Peyer's patch (tissue), 4 donors: Measurements from ENCODE around the gene ADAR. TPM values are rescaled to one million over a fixed set of nuclear protein-coding genes. Genes with fewer than 3 reads are reported as not detected.

Source experiments
- DNase-seq, 3 donors: peaks; one replicate each; pipeline ENCODE4 v3.0.0-alpha.2; 2017 to 2019
- H3K27ac ChIP-seq, 4 donors: fragments of 200-600 bp; sonication (generic); one replicate each; pipeline ENCODE4 v1.5.1; 2016 to 2019
- H3K27me3 ChIP-seq, 2 donors: fragments of 200-600 bp; sonication (generic); one replicate each; pipeline ENCODE4 v1.5.1; 2019
- H3K36me3 ChIP-seq, 3 donors: fragments of 200-600 bp; sonication (generic); one replicate each; pipeline ENCODE4 v1.5.1; 2016 to 2019
- H3K4me1 ChIP-seq, 4 donors: fragments of 200-600 bp; sonication (generic); one replicate each; pipeline ENCODE4 v1.5.1; 2016 to 2019
- H3K4me3 ChIP-seq, 4 donors: fragments of 200-600 bp; sonication (generic); 1 replicate in 3 of 4; 2 replicates in 1 of 4; pipeline ENCODE4 v1.5.1; 2016 to 2019; ENCODE audit warnings: mild to moderate bottlenecking in 1 of 4
- H3K9me3 ChIP-seq, 4 donors: fragments of 200-600 bp; sonication (generic); one replicate each; pipeline ENCODE4 v1.5.1; 2016 to 2019; ENCODE audit warnings: mild to moderate bottlenecking in 1 of 4
- POLR2A ChIP-seq, 2 donors: fragments of 450-650 bp; IDR thresholded peaks; one replicate each; pipeline ENCODE4 v1.5.1; 2017; ENCODE audit warnings: antibody characterized with exemption in 2 of 2, mild to moderate bottlenecking in 2 of 2, moderate library complexity in 2 of 2
- total RNA-seq, 4 donors: library from RNA; depleted of rRNA; stranded (reverse); fragments of >200 nt; gene quantifications; one replicate each; pipeline ENCODE4 v1.1.0, GENCODE V29; 2016
- TF ChIP-seq, protein P1 (sequence below), 6 experiments: fragments of 450-650 bp in 4 of 6; fragments of 200-600 bp in 2 of 6; sonication (generic) in 1 of 6; IDR thresholded peaks; one replicate each; pipeline ENCODE4 v1.5.1; 2017 to 2019; ENCODE audit warnings: antibody characterized with exemption in 6 of 6, mild to moderate bottlenecking in 3 of 6, moderate library complexity in 1 of 6

The ADAR gene
- total RNA-seq, 4 donors from 2014 or later = 134 to 205 (median 170) TPM

DNA sequence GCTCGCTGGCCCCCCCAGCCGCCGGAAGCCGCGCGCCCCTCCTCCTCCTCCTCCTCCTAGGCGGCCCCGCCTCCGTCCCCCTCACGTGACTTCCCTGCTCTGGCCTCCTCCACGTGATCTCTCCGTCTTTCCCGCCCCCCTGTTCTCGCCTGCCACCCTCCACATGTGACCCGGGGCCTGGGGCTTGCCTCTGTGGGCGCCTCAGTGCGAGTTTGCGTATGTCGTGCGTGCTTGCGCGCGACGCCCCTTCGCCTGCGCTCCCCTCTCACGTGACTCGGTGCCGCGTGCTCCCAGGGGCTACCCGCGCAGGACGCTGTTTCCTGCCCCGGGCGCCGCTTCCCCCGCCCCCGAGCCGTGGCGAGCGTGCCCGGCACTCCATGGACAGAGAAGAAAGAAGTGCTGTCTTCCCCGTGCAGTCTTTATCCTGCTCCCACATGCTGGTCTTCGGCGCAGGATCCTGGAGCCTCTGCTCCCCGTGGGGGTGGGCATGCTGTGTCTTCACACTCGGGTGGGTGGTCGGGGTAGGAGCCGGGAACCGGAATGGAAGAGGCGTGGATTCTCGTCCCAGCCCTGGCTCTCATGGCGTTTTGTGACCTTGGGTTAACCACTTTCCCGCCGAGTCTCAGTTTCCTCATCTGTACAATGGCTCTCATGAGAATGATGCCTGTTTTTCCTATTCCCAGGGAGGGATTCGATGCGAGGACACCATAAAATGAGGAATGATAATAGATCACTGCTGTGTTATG is 49.1 kb downstream of the ADAR start:
- Histone ChIP-seq H3K4me3 (peak overlapping the region; percentile 76 to 99 (median 98)), H3K27ac (peak overlapping the region; percentile 79 to 97 (median 92)), H3K4me1 (peaks cover 4 to 29% (median 14%) of the 10 kb centered on the region in 4 donors), H3K27me3 (no peaks in the 10 kb centered on the region), H3K36me3 (peaks cover 0 to 21% (median 0%) of the 10 kb centered on the region in 3 donors), H3K9me3 (no peaks in the 10 kb centered on the region)
- TF ChIP-seq, protein P1, sequence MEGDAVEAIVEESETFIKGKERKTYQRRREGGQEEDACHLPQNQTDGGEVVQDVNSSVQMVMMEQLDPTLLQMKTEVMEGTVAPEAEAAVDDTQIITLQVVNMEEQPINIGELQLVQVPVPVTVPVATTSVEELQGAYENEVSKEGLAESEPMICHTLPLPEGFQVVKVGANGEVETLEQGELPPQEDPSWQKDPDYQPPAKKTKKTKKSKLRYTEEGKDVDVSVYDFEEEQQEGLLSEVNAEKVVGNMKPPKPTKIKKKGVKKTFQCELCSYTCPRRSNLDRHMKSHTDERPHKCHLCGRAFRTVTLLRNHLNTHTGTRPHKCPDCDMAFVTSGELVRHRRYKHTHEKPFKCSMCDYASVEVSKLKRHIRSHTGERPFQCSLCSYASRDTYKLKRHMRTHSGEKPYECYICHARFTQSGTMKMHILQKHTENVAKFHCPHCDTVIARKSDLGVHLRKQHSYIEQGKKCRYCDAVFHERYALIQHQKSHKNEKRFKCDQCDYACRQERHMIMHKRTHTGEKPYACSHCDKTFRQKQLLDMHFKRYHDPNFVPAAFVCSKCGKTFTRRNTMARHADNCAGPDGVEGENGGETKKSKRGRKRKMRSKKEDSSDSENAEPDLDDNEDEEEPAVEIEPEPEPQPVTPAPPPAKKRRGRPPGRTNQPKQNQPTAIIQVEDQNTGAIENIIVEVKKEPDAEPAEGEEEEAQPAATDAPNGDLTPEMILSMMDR (IDR thresholded peaks at IDR 0.05) = peak in 1 of 6 experiments; percentile 16
- TF ChIP-seq POLR2A (IDR thresholded peaks at IDR 0.05) = no peak
- peak; percentile 99 to 100 (median 100) for DNase-seq

DNA sequence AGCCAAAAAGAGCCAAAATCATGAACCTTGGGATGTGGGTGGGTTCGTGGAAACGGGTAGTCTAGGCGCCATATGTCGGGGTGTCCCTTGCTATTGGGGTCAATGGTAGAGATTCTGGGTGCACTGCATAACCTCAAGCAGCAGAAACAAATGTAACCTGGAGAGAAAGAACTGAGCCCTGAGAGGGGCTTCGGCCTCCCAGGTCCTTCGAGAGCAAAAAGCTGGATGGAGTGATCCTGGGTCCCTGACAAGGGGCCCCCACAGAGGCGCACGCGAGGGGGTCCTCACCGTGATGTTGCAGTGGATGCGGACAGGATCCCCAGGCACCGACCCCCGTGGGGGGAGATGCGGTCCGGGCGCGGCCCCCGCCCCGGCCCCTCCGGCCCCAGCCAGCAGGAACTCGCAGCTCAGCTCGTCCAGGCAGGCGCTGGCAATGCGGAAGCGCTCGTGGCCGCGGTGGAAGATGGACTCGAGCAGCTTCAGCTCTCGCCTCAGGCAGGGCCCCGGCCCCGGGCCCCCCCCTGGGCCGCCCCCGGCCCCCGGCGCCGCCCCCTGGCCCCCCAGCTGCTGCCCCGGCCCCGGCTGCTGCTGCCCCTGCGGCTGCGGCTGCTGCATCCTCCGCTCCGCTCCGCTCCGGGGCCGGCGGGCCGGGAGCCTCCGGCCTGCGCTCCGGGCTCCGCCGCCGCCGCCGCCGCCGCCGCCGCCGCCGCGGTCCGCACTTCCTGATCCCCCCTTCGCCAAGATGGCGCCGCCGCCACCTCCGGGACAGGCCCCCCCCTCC is 49.9 kb downstream of the ADAR start, which contains the start of gene UBE2Q1:
TSS of gene UBE2Q1 (minus strand) at position 724 of the 781 bp plus-strand sequence. CDS start at position 615, 109 bp downstream.
- DNase-seq = peak; percentile 40 to 74 (median 74)
- H3K9me3 ChIP-seq = no peaks in the 10 kb centered on the region
- TF ChIP-seq, protein P1 (IDR thresholded peaks at IDR 0.05) = no peak
- peak in 1 of 2 donors; percentile 50 for TF ChIP-seq POLR2A (IDR thresholded peaks at IDR 0.05)
- H3K27ac ChIP-seq = peak within 1 kb of the TSS; percentile 79 to 97 (median 92)
- H3K4me3 ChIP-seq = peak within 1 kb of the TSS; percentile 76 to 99 (median 98)
- H3K4me1 ChIP-seq = peaks cover 4 to 29% (median 14%) of the 10 kb centered on the region in 4 donors
- no peaks in the 10 kb centered on the region for H3K27me3 ChIP-seq
- H3K36me3 ChIP-seq = peaks cover 0 to 29% (median 0%) of the 10 kb centered on the region in 3 donors

DNA sequence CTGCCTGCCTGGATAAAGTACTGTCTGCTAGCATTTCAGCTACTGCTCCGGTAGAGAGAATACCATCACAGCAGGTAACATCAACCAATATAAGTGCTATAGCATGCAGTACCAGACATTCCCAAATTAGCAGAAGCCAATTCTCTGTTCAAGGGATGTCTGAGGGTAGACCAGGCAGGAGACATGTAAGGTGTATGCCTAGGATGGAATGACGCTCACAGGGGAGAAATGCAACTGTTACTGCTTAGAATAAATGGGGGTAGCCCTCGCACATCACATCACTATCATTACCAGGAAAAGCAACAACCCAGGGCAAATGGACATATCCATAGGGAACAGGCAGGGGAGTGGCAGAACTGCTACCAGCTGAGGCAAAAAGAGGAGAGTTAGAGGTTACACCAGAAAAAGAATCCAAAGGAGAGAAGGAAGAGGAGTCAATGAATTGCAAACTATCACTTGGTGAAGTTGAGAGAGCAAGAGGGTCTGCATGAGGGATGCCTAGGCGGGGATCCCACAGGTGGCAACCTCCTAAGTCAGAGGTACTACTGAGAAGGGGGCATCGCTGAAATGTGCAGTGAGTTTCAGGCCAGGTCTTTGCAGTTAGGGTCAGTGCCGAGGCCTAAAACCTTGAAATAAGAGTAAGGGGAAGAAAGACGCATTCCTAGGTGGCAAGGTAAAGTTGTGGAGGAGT is 50.6 kb downstream of the ADAR start:
- no peak for TF ChIP-seq POLR2A (IDR thresholded peaks at IDR 0.05)
- TF ChIP-seq, protein P1 (IDR thresholded peaks at IDR 0.05) = no peak
- Histone ChIP-seq H3K4me3 (peak overlapping the region; percentile 76 to 99 (median 98)), H3K27me3 (no peaks in the 10 kb centered on the region), H3K9me3 (no peaks in the 10 kb centered on the region), H3K4me1 (peaks cover 4 to 33% (median 14%) of the 10 kb centered on the region in 4 donors), H3K36me3 (peaks cover 0 to 36% (median 0%) of the 10 kb centered on the region in 3 donors), H3K27ac (peak overlapping the region; percentile 79 to 97 (median 92))
- DNase-seq = no peak

DNA sequence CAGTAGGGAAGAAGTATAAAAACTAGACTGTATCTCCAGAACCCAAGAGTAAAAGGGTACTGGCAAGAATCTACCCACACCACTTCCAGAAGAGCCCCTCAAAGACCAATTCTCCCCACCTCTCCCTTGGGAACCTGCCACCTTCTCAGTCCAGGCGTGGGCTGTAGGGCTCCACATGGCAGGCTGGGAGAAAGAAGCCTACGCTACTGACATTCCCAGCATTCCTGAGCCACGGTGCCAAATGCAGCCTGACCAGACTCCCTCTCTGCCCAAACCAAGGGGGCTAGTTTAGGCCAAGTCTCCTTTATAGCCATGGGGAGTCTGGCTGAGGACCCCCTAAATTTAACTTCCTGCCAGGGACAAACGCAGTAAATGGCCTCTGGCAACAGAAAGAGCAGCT is 51.6 kb downstream of the ADAR start:
- TF ChIP-seq POLR2A (IDR thresholded peaks at IDR 0.05) = no peak
- TF ChIP-seq, protein P1 (IDR thresholded peaks at IDR 0.05) = no peak
- H3K4me1 ChIP-seq = peaks cover 4 to 41% (median 14%) of the 10 kb centered on the region in 4 donors
- H3K4me3 ChIP-seq = peak overlapping the region in 2 of 4 donors; percentile 99
- H3K9me3 ChIP-seq = no peaks in the 10 kb centered on the region
- peak overlapping the region in 1 of 4 donors; percentile 88 for H3K27ac ChIP-seq
- peaks cover 0 to 46% (median 0%) of the 10 kb centered on the region in 3 donors for H3K36me3 ChIP-seq
- DNase-seq = no peak
- no peaks in the 10 kb centered on the region for H3K27me3 ChIP-seq
